H1 (cell line): ENCODE results near the gene CHI3L2. TPM values are rescaled to one million over a fixed set of nuclear protein-coding genes. Genes with fewer than 3 reads are reported as not detected.

Source experiments
- CTCF ChIA-PET: fragments of 300-600 bp; sonication (Branson Sonifier 250); formaldehyde crosslinking; loops from one replicate; lab custom pipeline; 2021; ENCODE audit not compliant: partially characterized antibody; lab: Charles Lee
- POLR2A ChIA-PET: fragments of 300-600 bp; sonication (Branson Sonifier 250); formaldehyde crosslinking; loops from one replicate; lab custom pipeline; 2021; ENCODE audit warnings: inconsistent platforms; ENCODE audit not compliant: partially characterized antibody; lab: Charles Lee
- DNase-seq, 2 experiments: peaks; one replicate each; pipeline versions ENCODE4 v3.0.0 to v3.0.0-alpha.2; 2010 to 2022; ENCODE audit warnings: low spot score in 2 of 2, low read depth in 1 of 2, mixed read lengths in 1 of 2
- FAIRE-seq: peaks from 2 replicates; lab custom pipeline; 2011; peaks lifted over from hg19 to GRCh38; lab: Jason Lieb, UNC
- H2AFZ ChIP-seq: 2 replicates; pipeline ENCODE4 v1.8.1; 2012; ENCODE audit warnings: low read length, inconsistent platforms
- H2AK5ac ChIP-seq: 2 replicates; pipeline ENCODE4 v1.6.1; 2013; ENCODE audit warnings: low read depth, low read length
- H2BK120ac ChIP-seq: replicated peaks from 2 replicates; pipeline ENCODE3; 2013; ENCODE audit warnings: low read depth, low read length, inconsistent platforms
- H2BK12ac ChIP-seq: 2 replicates; pipeline ENCODE4 v1.6.1; 2013; ENCODE audit warnings: low read depth, low read length
- H2BK15ac ChIP-seq: 2 replicates; pipeline ENCODE4 v1.6.1; 2013; ENCODE audit warnings: low read length
- H2BK20ac ChIP-seq: 2 replicates; pipeline ENCODE4 v1.6.1; 2013; ENCODE audit warnings: low read length
- H2BK5ac ChIP-seq: 2 replicates; pipeline ENCODE4 v1.6.1; 2013; ENCODE audit warnings: low read depth, low read length
- H3K14ac ChIP-seq: 2 replicates; pipeline ENCODE4 v1.6.1; 2013; ENCODE audit warnings: inconsistent platforms; ENCODE audit not compliant: insufficient read length
- H3K18ac ChIP-seq: 2 replicates; pipeline ENCODE4 v1.6.1; 2013; ENCODE audit warnings: low read length; ENCODE audit errors: extremely low read depth
- H3K23ac ChIP-seq: 2 replicates; pipeline ENCODE4 v1.6.1; 2013; ENCODE audit warnings: inconsistent platforms; ENCODE audit not compliant: insufficient read length
- H3K23me2 ChIP-seq: 2 replicates; pipeline ENCODE4 v1.6.1; 2013; ENCODE audit warnings: low read depth, low read length
- H3K27ac ChIP-seq: 2 replicates; pipeline ENCODE4 v1.6.1; 2011; ENCODE audit warnings: low read depth, low read length, inconsistent platforms
- H3K27me3 ChIP-seq, 4 experiments: replicated peaks in 1 of 4; 1 replicate in 1 of 4; 2 replicates in 3 of 4; pipeline versions ENCODE4 v1.6.1 to v1.8.1; 2011 to 2013; ENCODE audit warnings: low read length in 3 of 4, mild to moderate bottlenecking in 3 of 4, inconsistent platforms in 2 of 4, mixed read lengths in 2 of 4, moderate library complexity in 1 of 4; ENCODE audit not compliant: control insufficient read depth in 3 of 4, insufficient read depth in 3 of 4; ENCODE audit errors: extremely low read depth in 1 of 4
- H3K36me3 ChIP-seq, 4 experiments: 2 replicates each; pipeline versions ENCODE4 v1.6.1 to v1.8.1; 2011 to 2013; ENCODE audit warnings: mild to moderate bottlenecking in 4 of 4, low read length in 3 of 4, moderate library complexity in 2 of 4, control low read depth in 1 of 4, inconsistent platforms in 1 of 4; ENCODE audit not compliant: insufficient read depth in 4 of 4, control insufficient read depth in 2 of 4
- H3K4ac ChIP-seq: replicated peaks from 2 replicates; pipeline ENCODE3; 2013; ENCODE audit warnings: low read length, low read depth, mixed read lengths, inconsistent platforms; ENCODE audit not compliant: insufficient read length
- H3K4me1 ChIP-seq, 4 experiments: replicated peaks in 1 of 4; 1 replicate in 1 of 4; 2 replicates in 3 of 4; pipeline versions ENCODE4 v1.6.1 to v1.8.1; 2011 to 2013; ENCODE audit warnings: low read length in 3 of 4, inconsistent platforms in 2 of 4, mixed read lengths in 1 of 4; ENCODE audit not compliant: insufficient read depth in 4 of 4, control insufficient read depth in 3 of 4
- H3K4me2 ChIP-seq, 2 experiments: 2 replicates each; pipeline versions ENCODE4 v1.6.1 to v1.8.1; 2011 to 2013; ENCODE audit warnings: low read depth in 2 of 2, low read length in 2 of 2, control low read depth in 1 of 2, inconsistent platforms in 1 of 2, mild to moderate bottlenecking in 1 of 2; ENCODE audit not compliant: insufficient read depth in 1 of 2
- H3K4me3 ChIP-seq, 4 experiments: fragments of 200-600, 300-600 bp in 1 of 4; sonication (generic), shearing (Covaris generic), sonication (Bioruptor Twin) in 1 of 4; 2 replicates each; pipeline versions ENCODE4 v1.5.1 to v1.8.1; 2011 to 2016; ENCODE audit warnings: low read length in 4 of 4, low read depth in 3 of 4, control low read depth in 2 of 4, inconsistent platforms in 2 of 4, mild to moderate bottlenecking in 2 of 4, mixed read lengths in 1 of 4, moderate library complexity in 1 of 4; ENCODE audit not compliant: insufficient read depth in 2 of 4; ENCODE audit errors: extremely low read depth in 1 of 4
- H3K56ac ChIP-seq: replicated peaks from 2 replicates; pipeline ENCODE3; 2013; ENCODE audit warnings: low read depth, mild to moderate bottlenecking, mixed read lengths, low read length, inconsistent platforms; ENCODE audit not compliant: insufficient read length
- H3K79me1 ChIP-seq: 2 replicates; pipeline ENCODE4 v1.6.1; 2013; ENCODE audit warnings: low read depth, low read length, control low read depth
- H3K79me2 ChIP-seq, 2 experiments: 2 replicates each; pipeline versions ENCODE4 v1.6.1 to v1.8.1; 2012 to 2013; ENCODE audit warnings: low read length in 2 of 2, mild to moderate bottlenecking in 2 of 2, inconsistent platforms in 1 of 2; ENCODE audit not compliant: insufficient read depth in 2 of 2, control insufficient read depth in 1 of 2
- H3K9ac ChIP-seq, 4 experiments: replicated peaks in 1 of 4; 1 replicate in 1 of 4; 2 replicates in 3 of 4; pipeline versions ENCODE4 v1.6.1 to v1.8.1; 2011 to 2013; ENCODE audit warnings: low read depth in 3 of 4, low read length in 3 of 4, control low read depth in 2 of 4, mild to moderate bottlenecking in 2 of 4, moderate library complexity in 2 of 4, inconsistent platforms in 1 of 4; ENCODE audit errors: extremely low read depth in 1 of 4
- H3K9me3 ChIP-seq, 2 experiments: 2 replicates each; pipeline versions ENCODE4 v1.6.1 to v1.8.1; 2012 to 2013; ENCODE audit warnings: mild to moderate bottlenecking in 2 of 2, moderate library complexity in 2 of 2, control low read depth in 1 of 2, inconsistent platforms in 1 of 2, low read depth in 1 of 2, low read length in 1 of 2, mixed read lengths in 1 of 2; ENCODE audit not compliant: insufficient read depth in 2 of 2
- H4K20me1 ChIP-seq, 2 experiments: replicated peaks in 1 of 2; 2 replicates each; pipeline versions ENCODE3 to v1.8.1; 2011 to 2013; ENCODE audit warnings: inconsistent platforms in 2 of 2, low read length in 2 of 2, mild to moderate bottlenecking in 1 of 2; ENCODE audit not compliant: insufficient read depth in 2 of 2, control insufficient read depth in 1 of 2
- H4K5ac ChIP-seq: 2 replicates; pipeline ENCODE4 v1.6.1; 2013; ENCODE audit warnings: low read length, low read depth, mixed read lengths, inconsistent platforms; ENCODE audit not compliant: insufficient read length
- H4K8ac ChIP-seq: 2 replicates; pipeline ENCODE4 v1.8.0; 2013; ENCODE audit warnings: mild to moderate bottlenecking, moderate library complexity, low read length, inconsistent platforms; ENCODE audit not compliant: insufficient read depth; ENCODE audit errors: extremely low read depth
- H4K91ac ChIP-seq: replicated peaks from 2 replicates; pipeline ENCODE3; 2013; ENCODE audit warnings: low read length, mixed read lengths, inconsistent platforms; ENCODE audit not compliant: insufficient read length
- ASH2L ChIP-seq: fragments of 200-600, 300-600 bp; sonication (generic); IDR thresholded peaks from one replicate; pipeline ENCODE4 v1.7.1; 2017; ENCODE audit warnings: low read length
- ATF3 ChIP-seq: IDR thresholded peaks from 2 replicates; pipeline ENCODE4 v1.6.1; 2011; ENCODE audit warnings: low read depth, mild to moderate bottlenecking, low read length; ENCODE audit not compliant: insufficient read depth
- BACH1 ChIP-seq: IDR thresholded peaks from 2 replicates; pipeline ENCODE4 v1.6.1; 2012; ENCODE audit warnings: low read length, improper control_type of control experiment
- BRCA1 ChIP-seq: IDR thresholded peaks from 2 replicates; pipeline ENCODE4 v1.6.1; 2012; ENCODE audit warnings: low read depth, low read length, improper control_type of control experiment
- CHD1 ChIP-seq: IDR thresholded peaks from 2 replicates; pipeline ENCODE4 v1.6.1; 2012; ENCODE audit warnings: low read depth, low read length, improper control_type of control experiment
- GTF2F1 ChIP-seq: IDR thresholded peaks from 2 replicates; pipeline ENCODE4 v1.6.1; 2012; ENCODE audit warnings: low read depth, low read length, improper control_type of control experiment, borderline replicate concordance
- MAFK ChIP-seq: IDR thresholded peaks from 2 replicates; pipeline ENCODE4 v1.6.1; 2012; ENCODE audit warnings: low read depth, mild to moderate bottlenecking, improper control_type of control experiment, low read length
- NANOG ChIP-seq: IDR thresholded peaks from 2 replicates; pipeline ENCODE4 v1.6.1; 2011; ENCODE audit warnings: low read length, low read depth, mild to moderate bottlenecking, inconsistent platforms; ENCODE audit not compliant: insufficient read depth, poor library complexity, severe bottlenecking
- RXRA ChIP-seq: IDR thresholded peaks from 2 replicates; pipeline ENCODE4 v1.6.1; 2011; ENCODE audit warnings: low read depth, mild to moderate bottlenecking, low read length, moderate library complexity; ENCODE audit not compliant: insufficient read depth
- SAP30 ChIP-seq: fragments of 300-600 bp; sonication (generic); IDR thresholded peaks from 2 replicates; pipeline ENCODE4 v1.7.1; 2012; ENCODE audit warnings: low read length, moderate library complexity, mild to moderate bottlenecking, inconsistent platforms; ENCODE audit not compliant: insufficient read depth, insufficient replicate concordance
- WGBS, 2 experiments: shearing (Covaris generic) in 1 of 2; methylation state at CpG; one replicate each; pipeline versions ENCODE4 v1.1.6 to v1.1.7; 2013 to 2015; ENCODE audit warnings: low lambda C conversion rate in 2 of 2, mixed read lengths in 2 of 2, inconsistent platforms in 1 of 2, low coverage in 1 of 2, missing lambda C conversion rate in 1 of 2; ENCODE audit not compliant: insufficient replicate concordance in 2 of 2, insufficient coverage in 1 of 2, insufficient read length in 1 of 2; ENCODE audit errors: extremely low coverage in 1 of 2, missing lambda C conversion rate in 1 of 2; 5-methylcytosine and 5-hydroxymethylcytosine counted together
- polyA plus RNA-seq, 7 experiments: library from polyadenylated mRNA; depleted of rRNA in 3 of 7; stranded (reverse) in 5 of 7; unstranded in 2 of 7; fragments of >200 nt in 5 of 7; fragments of 200-250 nt in 2 of 7; gene quantifications; 1 replicate in 5 of 7; 2 replicates in 1 of 7; 4 replicates in 1 of 7; pipeline versions ENCODE4 v1.2.1 to v1.2.3, GENCODE V29; 2011 to 2013; ENCODE audit warnings: missing spikeins in 2 of 7, mixed read lengths in 2 of 7
- total RNA-seq: library from RNA; stranded (reverse); fragmentation: NEBNext Ultra II Directional; extraction: Animal tissue kit (Norgen Biotek cat#: 25700); gene quantifications from 2 replicates; pipeline ENCODE4 v1.2.1, GENCODE V29; 2021
- TF ChIP-seq, protein P1 (sequence below), 3 experiments: IDR thresholded peaks; 1 replicate in 2 of 3; 2 replicates in 1 of 3; pipeline versions ENCODE4 v1.5.1 to v1.6.1; 2011; ENCODE audit warnings: low read length in 3 of 3, mild to moderate bottlenecking in 3 of 3, inconsistent platforms in 2 of 3, low read depth in 1 of 3, moderate library complexity in 1 of 3; ENCODE audit not compliant: insufficient read depth in 1 of 3; ENCODE audit errors: control extremely low read depth in 1 of 3

Gene CHI3L2
- total and polyA plus RNA-seq, 2 of the 8 experiments (the other 6 are each of a cell fraction or from before 2014, with no cell fraction given) = not detected

DNA sequence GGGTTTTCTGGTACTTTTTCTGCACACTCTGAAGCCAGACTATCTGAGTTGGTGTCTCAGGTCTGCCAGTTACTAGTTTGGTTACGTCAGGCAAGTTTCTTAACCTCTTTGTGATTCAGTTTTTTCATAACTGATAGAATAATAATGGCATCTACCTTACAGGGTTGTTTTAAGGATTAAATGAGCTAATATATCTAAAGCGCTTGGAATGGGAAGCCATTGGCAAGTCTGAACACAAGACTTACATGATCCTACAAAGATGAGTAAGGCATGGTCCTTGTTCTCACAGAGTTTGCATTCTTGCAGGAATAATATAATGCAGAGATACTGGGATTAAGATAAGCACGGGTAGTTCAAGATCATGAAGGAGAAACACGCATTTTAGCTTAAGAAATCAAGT lies 17.9 kb upstream of the CHI3L2 start:
- Histone ChIP-seq H2AFZ (no peak overlapping the region), H3K4me2 (no peak overlapping the region), H3K23ac (no peak overlapping the region), H4K8ac (no peak overlapping the region), H3K23me2 (no peaks in the 10 kb centered on the region; the same call in 1 of the 2 replicates), H3K79me1 (no peaks in the 10 kb centered on the region), H3K9me3 (no peaks in the 10 kb centered on the region), H3K27ac (no peak overlapping the region), H3K56ac (no peak overlapping the region), H3K36me3 (no peaks in the 10 kb centered on the region), H4K20me1 (no peaks in the 10 kb centered on the region), H3K9ac (no peak overlapping the region), H3K4me1 (peaks cover 0 to 7% (median 1%) of the 10 kb centered on the region in 4 experiments; a peak in 2 of 7 replicates), H2AK5ac (no peak overlapping the region), H2BK12ac (no peak overlapping the region), H2BK120ac (no peak overlapping the region), H4K91ac (no peak overlapping the region), H3K27me3 (peaks cover 8 to 15% (median 10%) of the 10 kb centered on the region in 4 experiments), H3K18ac (no peak overlapping the region), H2BK5ac (no peak overlapping the region), H3K79me2 (no peaks in the 10 kb centered on the region), H2BK15ac (no peak overlapping the region), H3K14ac (no peak overlapping the region), H3K4ac (no peak overlapping the region), H4K5ac (no peak overlapping the region), H2BK20ac (no peak overlapping the region), H3K4me3 (no peak overlapping the region)
- no peak for FAIRE-seq
- POLR2A ChIA-PET = interaction anchor here (0.5 kb wide), 1 partner anchor 855 kb away, joined by 3 read pairs; no protein-coding TSS in a partner anchor
- DNase-seq = no peak
- WGBS, 2 experiments = 91% methylated on average over 4 of the region's 4 CpGs; no CpG with 5 or more reads in 1 of the 2 experiments
- CTCF ChIA-PET = no interaction called here
- TF ChIP-seq RXRA (no peak), ASH2L (no peak), GTF2F1 (no peak), ATF3 (no peak), BACH1 (no peak), MAFK (no peak), CHD1 (no peak), BRCA1 (no peak), SAP30 (no peak), NANOG (no peak)
- TF ChIP-seq, protein P1, sequence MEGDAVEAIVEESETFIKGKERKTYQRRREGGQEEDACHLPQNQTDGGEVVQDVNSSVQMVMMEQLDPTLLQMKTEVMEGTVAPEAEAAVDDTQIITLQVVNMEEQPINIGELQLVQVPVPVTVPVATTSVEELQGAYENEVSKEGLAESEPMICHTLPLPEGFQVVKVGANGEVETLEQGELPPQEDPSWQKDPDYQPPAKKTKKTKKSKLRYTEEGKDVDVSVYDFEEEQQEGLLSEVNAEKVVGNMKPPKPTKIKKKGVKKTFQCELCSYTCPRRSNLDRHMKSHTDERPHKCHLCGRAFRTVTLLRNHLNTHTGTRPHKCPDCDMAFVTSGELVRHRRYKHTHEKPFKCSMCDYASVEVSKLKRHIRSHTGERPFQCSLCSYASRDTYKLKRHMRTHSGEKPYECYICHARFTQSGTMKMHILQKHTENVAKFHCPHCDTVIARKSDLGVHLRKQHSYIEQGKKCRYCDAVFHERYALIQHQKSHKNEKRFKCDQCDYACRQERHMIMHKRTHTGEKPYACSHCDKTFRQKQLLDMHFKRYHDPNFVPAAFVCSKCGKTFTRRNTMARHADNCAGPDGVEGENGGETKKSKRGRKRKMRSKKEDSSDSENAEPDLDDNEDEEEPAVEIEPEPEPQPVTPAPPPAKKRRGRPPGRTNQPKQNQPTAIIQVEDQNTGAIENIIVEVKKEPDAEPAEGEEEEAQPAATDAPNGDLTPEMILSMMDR (IDR thresholded peaks at IDR 0.05; ENCODE audit: control extremely low read depth in 1 of 3, insufficient read depth in 1 of 3, low read depth in 1 of 3, low read length in 3 of 3) = no peak
